Nephron progenitor cell (in vitro differentiated cells): ENCODE results near the gene KIRREL1.
A peak's percentile ranks its signal among the peaks of the same experiment; 100 is the strongest.

ENCODE experiments used
- DNase-seq: peaks from one replicate; pipeline ENCODE4 v3.0.0; 2021
- H3K27ac Mint-ChIP-seq: 2 replicates; pipeline ENCODE4 v1.8.0; 2021; ENCODE audit warnings: mild to moderate bottlenecking, moderate library complexity, mixed read lengths
- H3K27me3 Mint-ChIP-seq: 2 replicates; pipeline ENCODE4 v1.8.0; 2021; ENCODE audit warnings: mild to moderate bottlenecking, low read depth, mixed read lengths; ENCODE audit not compliant: poor library complexity
- H3K36me3 Mint-ChIP-seq: 2 replicates; pipeline ENCODE4 v1.8.0; 2021; ENCODE audit warnings: low read depth, mixed read lengths
- H3K4me1 Mint-ChIP-seq: 2 replicates; pipeline ENCODE4 v1.8.0; 2021; ENCODE audit warnings: mixed read lengths
- H3K4me3 Mint-ChIP-seq: 2 replicates; pipeline ENCODE4 v1.8.0; 2021; ENCODE audit warnings: mild to moderate bottlenecking, moderate library complexity, mixed read lengths
- H3K9me3 Mint-ChIP-seq: 2 replicates; pipeline ENCODE4 v1.8.0; 2021; ENCODE audit warnings: mild to moderate bottlenecking, moderate library complexity, mixed read lengths
- CTCF ChIP-seq: fragments of 200-600 bp; sonication (generic); IDR thresholded peaks from 2 replicates; pipeline ENCODE4 v1.5.0; 2021; ENCODE audit warnings: antibody characterized with exemption

The KIRREL1 gene

GRCh38 chr1:158028969-158029368 is 35.5 kb downstream of the KIRREL1 start:
- H3K36me3 Mint-ChIP-seq, result peaks cover 36% of the 10 kb centered on the region
- TF ChIP-seq CTCF, result no peak
- H3K27ac Mint-ChIP-seq, result no peak overlapping the region
- H3K27me3 Mint-ChIP-seq, result no peaks in the 10 kb centered on the region
- no peaks in the 10 kb centered on the region for H3K9me3 Mint-ChIP-seq
- peaks cover 56% of the 10 kb centered on the region for H3K4me1 Mint-ChIP-seq
- DNase-seq, result no peak
- H3K4me3 Mint-ChIP-seq, result no peak overlapping the region

DNA sequence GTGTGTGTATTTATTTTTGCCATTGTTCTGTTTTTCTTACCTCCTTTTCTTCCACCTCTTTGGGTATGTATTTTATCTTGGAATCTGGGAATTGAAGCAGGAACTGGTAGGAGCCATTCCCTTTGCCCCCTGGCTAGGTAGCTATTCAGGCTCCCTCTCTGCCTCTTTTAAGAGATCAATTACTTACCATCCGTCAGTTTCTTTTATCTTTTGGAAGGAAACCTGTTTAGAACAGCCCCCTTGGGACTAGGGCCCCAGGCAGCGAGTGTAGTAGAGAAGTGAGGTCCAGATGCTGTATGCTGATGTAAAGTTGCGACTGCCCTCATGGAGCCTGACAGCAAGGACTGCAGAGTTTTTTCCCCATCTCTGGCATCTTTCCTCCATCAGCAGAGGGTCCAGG is 41.6 kb downstream of the KIRREL1 start:
- no peak for TF ChIP-seq CTCF
- H3K9me3 Mint-ChIP-seq, result no peaks in the 10 kb centered on the region
- H3K36me3 Mint-ChIP-seq, result peaks cover 50% of the 10 kb centered on the region
- peaks cover 72% of the 10 kb centered on the region for H3K4me1 Mint-ChIP-seq
- H3K27me3 Mint-ChIP-seq, result peaks cover 7% of the 10 kb centered on the region
- H3K27ac Mint-ChIP-seq, result peak overlapping the region; percentile 83
- no peak for DNase-seq
- H3K4me3 Mint-ChIP-seq, result no peak overlapping the region

GRCh38 chr1:158035976-158036583 is 42.6 kb downstream of the KIRREL1 start:
- Mint-ChIP-seq H3K4me1 (peaks cover 82% of the 10 kb centered on the region), H3K4me3 (no peak overlapping the region), H3K27ac (no peak overlapping the region), H3K27me3 (peaks cover 7% of the 10 kb centered on the region), H3K9me3 (no peaks in the 10 kb centered on the region), H3K36me3 (peaks cover 46% of the 10 kb centered on the region)
- peak; percentile 33 for DNase-seq
- TF ChIP-seq CTCF, result peak; percentile 71

GRCh38 chr1:158037008-158037865 is 43.8 kb downstream of the KIRREL1 start:
- H3K9me3 Mint-ChIP-seq, result no peaks in the 10 kb centered on the region
- TF ChIP-seq CTCF, result no peak
- H3K4me1 Mint-ChIP-seq, result peaks cover 88% of the 10 kb centered on the region
- H3K27ac Mint-ChIP-seq, result no peak overlapping the region
- no peak overlapping the region for H3K4me3 Mint-ChIP-seq
- H3K27me3 Mint-ChIP-seq, result peaks cover 7% of the 10 kb centered on the region
- H3K36me3 Mint-ChIP-seq, result peaks cover 38% of the 10 kb centered on the region
- DNase-seq, result no peak

DNA sequence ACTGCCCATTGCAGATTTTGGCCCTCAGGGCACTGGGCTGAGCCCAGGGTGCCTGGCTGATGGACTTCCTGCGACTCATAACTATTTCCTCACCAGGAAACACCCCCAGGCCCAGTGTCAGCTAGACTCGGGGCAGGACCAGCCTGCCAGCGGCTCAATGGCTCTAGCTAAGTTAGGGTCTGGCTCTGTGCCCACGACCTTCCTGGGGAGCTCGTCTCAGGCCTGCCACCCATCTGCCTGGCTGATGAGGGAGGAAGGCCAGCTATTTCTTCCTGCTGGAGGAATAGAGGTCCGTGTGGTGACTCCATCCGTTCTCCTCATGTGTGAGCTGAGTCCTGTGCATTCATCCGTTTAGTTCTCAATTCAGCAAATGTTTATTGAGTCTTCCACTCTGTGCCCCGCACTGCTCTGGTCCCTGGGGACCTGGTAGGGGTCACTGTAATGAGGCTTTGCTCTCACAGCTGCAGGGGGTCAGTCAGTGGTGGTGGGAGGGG is 44.5 kb downstream of the KIRREL1 start:
- Mint-ChIP-seq H3K36me3 (peaks cover 32% of the 10 kb centered on the region), H3K4me1 (peaks cover 90% of the 10 kb centered on the region), H3K4me3 (no peak overlapping the region), H3K9me3 (no peaks in the 10 kb centered on the region), H3K27ac (peak overlapping the region; percentile 96), H3K27me3 (peaks cover 7% of the 10 kb centered on the region)
- DNase-seq, result peak; percentile 44
- TF ChIP-seq CTCF, result no peak
